ENCODE measurements around the gene DIRAS1.
"Not testable (repeated sequence)": the region's sequence is repeated elsewhere in the genome, so short reads cannot be mapped to it uniquely, and the experiment has no call there.

DIRAS1 gene

GRCh38 chr19:2686360-2686759, 34.8 kb downstream of the DIRAS1 start:
- DNase-seq (ENCODE audit: extremely low spot score), result no peak
- TF ChIP-seq ELF4 (IDR thresholded peaks at IDR 0.05) (no peak), SUZ12 (IDR thresholded peaks at IDR 0.05) (no peak), PKNOX1 (IDR thresholded peaks at IDR 0.05) (no peak)
- ChIA-PET POLR2A (no interaction called here), CTCF (interaction anchor here (0.6 kb wide), 1 partner anchor 543 kb away, joined by 5 read pairs; no protein-coding TSS in a partner anchor)

- CTCF ChIA-PET, result no interaction called here
- no peak for DNase-seq (ENCODE audit: extremely low spot score)
- TF ChIP-seq HDGF (IDR thresholded peaks at IDR 0.05; ENCODE audit: borderline replicate concordance), result no peak
- no peak for TF ChIP-seq BHLHE40 (IDR thresholded peaks at IDR 0.05; ENCODE audit: borderline replicate concordance)
- TF ChIP-seq L3MBTL2 (conservative IDR thresholded peaks at IDR 0.05), result no peak
- TF ChIP-seq FOXK2 (IDR thresholded peaks at IDR 0.05), result no peak
- no peak for TF ChIP-seq TARDBP (IDR thresholded peaks at IDR 0.05)
- no peak for TF ChIP-seq FOXM1 (IDR thresholded peaks at IDR 0.05; ENCODE audit: borderline replicate concordance)
- no peak for TF ChIP-seq LEF1 (IDR thresholded peaks at IDR 0.05; ENCODE audit: borderline replicate concordance)
- TF ChIP-seq ZNF384 (IDR thresholded peaks at IDR 0.05), result no peak
- no peak for TF ChIP-seq PKNOX1 (IDR thresholded peaks at IDR 0.05)
- no peak for TF ChIP-seq CTBP1 (IDR thresholded peaks at IDR 0.05; ENCODE audit: borderline replicate concordance)
- no peak for TF ChIP-seq FOXA1 (IDR thresholded peaks at IDR 0.05)
- TF ChIP-seq SP1 (IDR thresholded peaks at IDR 0.05), result no peak
- TF ChIP-seq ARNT (IDR thresholded peaks at IDR 0.05), result no peak
- no peak for TF ChIP-seq ELF4 (IDR thresholded peaks at IDR 0.05)
- no peak for TF ChIP-seq SUZ12 (IDR thresholded peaks at IDR 0.05)
- TF ChIP-seq NFRKB (IDR thresholded peaks at IDR 0.05), result no peak
- POLR2A ChIA-PET, result no interaction called here
These were observed 35.9 kb downstream of the DIRAS1 start for GRCh38 chr19:2685204-2685704.

GRCh38 chr19:2683430-2684003, 37.7 kb downstream of the DIRAS1 start:
- POLR2A ChIA-PET, result no interaction called here
- TF ChIP-seq FOXA1 (IDR thresholded peaks at IDR 0.05) (no peak), FOXK2 (IDR thresholded peaks at IDR 0.05) (no peak), LEF1 (IDR thresholded peaks at IDR 0.05; ENCODE audit: borderline replicate concordance) (no peak), TARDBP (IDR thresholded peaks at IDR 0.05) (no peak), NFRKB (IDR thresholded peaks at IDR 0.05) (no peak), L3MBTL2 (conservative IDR thresholded peaks at IDR 0.05) (no peak), ELF4 (IDR thresholded peaks at IDR 0.05) (no peak), ARNT (IDR thresholded peaks at IDR 0.05) (no peak), BHLHE40 (IDR thresholded peaks at IDR 0.05; ENCODE audit: borderline replicate concordance) (no peak), SUZ12 (IDR thresholded peaks at IDR 0.05) (no peak), SP1 (IDR thresholded peaks at IDR 0.05) (no peak), ZNF384 (IDR thresholded peaks at IDR 0.05) (no peak), HDGF (IDR thresholded peaks at IDR 0.05; ENCODE audit: borderline replicate concordance) (no peak), PKNOX1 (IDR thresholded peaks at IDR 0.05) (no peak), FOXM1 (IDR thresholded peaks at IDR 0.05; ENCODE audit: borderline replicate concordance) (no peak), CTBP1 (IDR thresholded peaks at IDR 0.05; ENCODE audit: borderline replicate concordance) (no peak)
- DNase-seq (ENCODE audit: extremely low spot score), result no peak
- CTCF ChIA-PET, result no interaction called here

GRCh38 chr19:2680808-2681207, 40.4 kb downstream of the DIRAS1 start:
- no peak for TF ChIP-seq PKNOX1 (IDR thresholded peaks at IDR 0.05)
- no peak for TF ChIP-seq HDGF (IDR thresholded peaks at IDR 0.05; ENCODE audit: borderline replicate concordance)
- TF ChIP-seq ZNF384 (IDR thresholded peaks at IDR 0.05), result no peak
- no peak for TF ChIP-seq LEF1 (IDR thresholded peaks at IDR 0.05; ENCODE audit: borderline replicate concordance)
- POLR2A ChIA-PET, result no interaction called here
- DNase-seq (ENCODE audit: extremely low spot score), result no peak
- CTCF ChIA-PET, result no interaction called here

- POLR2A ChIA-PET, result no interaction called here
- TF ChIP-seq FOXA1 (IDR thresholded peaks at IDR 0.05), result no peak
- no peak for TF ChIP-seq SUZ12 (IDR thresholded peaks at IDR 0.05)
- TF ChIP-seq TARDBP (IDR thresholded peaks at IDR 0.05), result no peak
- TF ChIP-seq ARNT (IDR thresholded peaks at IDR 0.05), result no peak
- no peak for TF ChIP-seq PKNOX1 (IDR thresholded peaks at IDR 0.05)
- TF ChIP-seq NFRKB (IDR thresholded peaks at IDR 0.05), result no peak
- no peak for DNase-seq (ENCODE audit: extremely low spot score)
- CTCF ChIA-PET, result no interaction called here
These were observed 41.7 kb downstream of the DIRAS1 start for GRCh38 chr19:2679439-2679838.

GRCh38 chr19:2678948-2679347, 42.2 kb downstream of the DIRAS1 start:
- CTCF ChIA-PET, result interaction anchor here (0.6 kb wide), 1 partner anchor 106 kb away, joined by 3 read pairs; the partner anchor contains the start of gene THOP1
- DNase-seq (ENCODE audit: extremely low spot score); POLR2A ChIA-PET: not testable (repeated sequence)
